K562 (cell line): ENCODE results near the gene SLC28A1. TPM values are rescaled to one million over a fixed set of nuclear protein-coding genes. Genes with fewer than 3 reads are reported as not detected.

Experiments used
- AFF1 ChIP-seq, 2 experiments: fragments of 450-650 bp; IDR thresholded peaks; 2 replicates each; pipeline ENCODE4 v1.6.1; 2018; ENCODE audit warnings: mild to moderate bottlenecking in 2 of 2, low read depth in 1 of 2; ENCODE audit not compliant: partially characterized antibody in 2 of 2
- CREB1 ChIP-seq, 2 experiments: sonication (generic) in 1 of 2; formaldehyde crosslinking in 1 of 2; IDR thresholded peaks; 2 replicates each; pipeline versions ENCODE4 v1.6.1 to v1.8.0; 2012 to 2022; ENCODE audit warnings: inconsistent platforms in 1 of 2, mild to moderate bottlenecking in 1 of 2, missing genetic modification reagents in 1 of 2, moderate library complexity in 1 of 2
- HINFP ChIP-seq: fragments of 450-650 bp; conservative IDR thresholded peaks from 2 replicates; pipeline ENCODE4 v1.6.1; 2016; ENCODE audit warnings: missing genetic modification characterization, low read depth, mild to moderate bottlenecking, control low read depth, missing compliant biosample characterization
- HMGN3 ChIP-seq: IDR thresholded peaks from 2 replicates; pipeline ENCODE4 v1.6.1; 2011; ENCODE audit warnings: borderline replicate concordance, low read depth, mild to moderate bottlenecking, mixed read lengths, low read length; ENCODE audit not compliant: insufficient read length; ENCODE audit errors: extremely low read depth
- L3MBTL2 ChIP-seq: fragments of 450-650 bp; IDR thresholded peaks from 2 replicates; pipeline ENCODE4 v1.6.1; 2016; ENCODE audit warnings: mild to moderate bottlenecking, moderate library complexity
- MTA3 ChIP-seq: fragments of 450-650 bp; formaldehyde crosslinking; IDR thresholded peaks from 2 replicates; pipeline ENCODE4 v1.6.1; 2017; ENCODE audit warnings: mild to moderate bottlenecking, borderline replicate concordance
- RBBP5 ChIP-seq: fragments of 200-600 bp; sonication (generic); IDR thresholded peaks from 2 replicates; pipeline ENCODE4 v1.6.1; 2012; ENCODE audit warnings: borderline replicate concordance, mild to moderate bottlenecking, low read length, control low read depth, inconsistent platforms; ENCODE audit not compliant: insufficient read depth, poor library complexity, severe bottlenecking
- TEAD1 ChIP-seq, 2 experiments: fragments of 450-650 bp in 1 of 2; sonication (generic) in 1 of 2; formaldehyde crosslinking; IDR thresholded peaks; 2 replicates each; pipeline versions ENCODE4 v1.4.0 to v1.8.0; 2020 to 2022; ENCODE audit warnings: mild to moderate bottlenecking in 2 of 2, missing genetic modification reagents in 1 of 2
- TGIF2 ChIP-seq: sonication (generic); formaldehyde crosslinking; IDR thresholded peaks from 2 replicates; pipeline ENCODE4 v1.8.1; 2022; ENCODE audit warnings: mild to moderate bottlenecking, missing genetic modification reagents, moderate library complexity
- ZNF431 ChIP-seq: sonication (generic); formaldehyde crosslinking; IDR thresholded peaks from 2 replicates; pipeline ENCODE4 v1.8.0; 2022; ENCODE audit warnings: mild to moderate bottlenecking, missing genetic modification reagents
- ZNF592 ChIP-seq: fragments of 450-650 bp; IDR thresholded peaks from 2 replicates; pipeline ENCODE4 v1.6.1; 2017; ENCODE audit warnings: antibody characterized with exemption, mild to moderate bottlenecking
- ZNF644 ChIP-seq: fragments of 200-800 bp; sonication (Bioruptor generic); IDR thresholded peaks from 2 replicates; pipeline ENCODE4 v1.6.1; 2016; ENCODE audit warnings: low read depth, missing genetic modification characterization, missing compliant biosample characterization
- ZNF785 ChIP-seq: fragments of 250-450 bp; sonication (Bioruptor Pico); IDR thresholded peaks from 2 replicates; pipeline ENCODE4 v1.4.0; 2020; ENCODE audit warnings: mild to moderate bottlenecking
- polyA plus RNA-seq, 8 experiments: library from polyadenylated mRNA; depleted of rRNA in 4 of 8; stranded (reverse) in 5 of 8; unstranded in 3 of 8; fragments of >200 nt; fragmentation: Nextera tagmentation in 2 of 8; fragmentation: Illumina TruSeq in 1 of 8; extraction: Ambion mirVana in 2 of 8; extraction: Trizol in 1 of 8; gene quantifications; 2 replicates each; pipeline versions ENCODE4 v1.2.1 to v1.2.3, GENCODE V29; 2011 to 2014; ENCODE audit warnings: inconsistent platforms in 1 of 8, missing spikeins in 1 of 8
- total RNA-seq, 7 experiments: library from RNA; depleted of rRNA in 6 of 7; stranded (reverse); fragments of >200 nt in 6 of 7; fragmentation: Illumina TruSeq in 2 of 7; extraction: Trizol in 2 of 7; gene quantifications; 2 replicates each; pipeline versions ENCODE4 v1.2.1 to v1.2.3, GENCODE V29; 2011 to 2021; ENCODE audit warnings: low replicate concordance in 1 of 7

The SLC28A1 gene
- total and polyA plus RNA-seq, 9 of the 15 experiments (the other 6 are each of a cell fraction or from before 2014, with no cell fraction given) = 0.04 TPM; not detected in 8

GRCh38 chr15:84980196-84981053, 96.0 kb downstream of the SLC28A1 start (continued):
- TF ChIP-seq TEAD1 (CRISPR knock-in tag; IDR thresholded peaks at IDR 0.05) (peak in 1 of 2 experiments; percentile 44; a peak in 1 of 4 replicates), AFF1 (IDR thresholded peaks at IDR 0.05; ENCODE audit: low read depth in 1 of 2, partially characterized antibody in 2 of 2) (peak in 1 of 2 experiments; percentile 63), ZNF785 (no peak), ZNF644 (0 out of 2 replicates have a peak, but pooled peaks have one; percentile 35), RBBP5 (peak; percentile 60), ZNF431 (no peak; the same call in 1 of the 2 replicates), MTA3 (peak; percentile 38; the same call in 1 of the 2 replicates), ZNF592 (0 out of 2 replicates have a peak, but pooled peaks have one; percentile 38), CREB1 (IDR thresholded peaks at IDR 0.05) (peak; percentile 24; the same call in 1 of the 2 replicates), CREB1 (CRISPR knock-in tag; IDR thresholded peaks at IDR 0.05) (0 out of 2 replicates have a peak, but pooled peaks have one; percentile 51), HINFP (no peak), TGIF2 (no peak; the same call in 1 of the 2 replicates), HMGN3 (peak; percentile 50), L3MBTL2 (peak; percentile 75)
